Activated T-cell treated with anti-CD3 and anti-CD28 coated beads, Interleukin-2, amount 50 U/mL, for 4 hours (primary cell): ENCODE measurements around the gene CYBB. TPM values are rescaled to one million over a fixed set of nuclear protein-coding genes. Genes with fewer than 3 reads are reported as not detected.

Experiments used
- ATAC-seq, 2 donors: fragments of 200-7000 bp; cut with Tn5 transposase; one replicate each; pipeline ENCODE4 v1.10.0; 2021
- DNase-seq: peaks from one replicate; pipeline ENCODE4 v3.0.0-alpha.2; 2020
- H3K27me3 Mint-ChIP-seq: one replicate; pipeline ENCODE4 v1.8.0; 2021; ENCODE audit warnings: low read depth, mixed read lengths
- H3K36me3 Mint-ChIP-seq: one replicate; pipeline ENCODE4 v1.8.0; 2022; ENCODE audit warnings: mixed read lengths; ENCODE audit not compliant: insufficient read depth
- H3K4me1 Mint-ChIP-seq: one replicate; pipeline ENCODE4 v1.8.0; 2021; ENCODE audit warnings: low read depth, mixed read lengths
- H3K4me3 Mint-ChIP-seq: one replicate; pipeline ENCODE4 v1.8.0; 2021; ENCODE audit warnings: mild to moderate bottlenecking, moderate library complexity, mixed read lengths
- H3K9me3 Mint-ChIP-seq: one replicate; pipeline ENCODE4 v1.8.0; 2021; ENCODE audit warnings: mixed read lengths
- total RNA-seq, 3 donors: library from RNA; stranded (reverse); gene quantifications; one replicate each; pipeline ENCODE4 v1.2.1, GENCODE V29; 2021

The CYBB gene
- 1 to 10 TPM; 1.1 to 3.5 (median 1.2) TPM for total RNA-seq

DNA sequence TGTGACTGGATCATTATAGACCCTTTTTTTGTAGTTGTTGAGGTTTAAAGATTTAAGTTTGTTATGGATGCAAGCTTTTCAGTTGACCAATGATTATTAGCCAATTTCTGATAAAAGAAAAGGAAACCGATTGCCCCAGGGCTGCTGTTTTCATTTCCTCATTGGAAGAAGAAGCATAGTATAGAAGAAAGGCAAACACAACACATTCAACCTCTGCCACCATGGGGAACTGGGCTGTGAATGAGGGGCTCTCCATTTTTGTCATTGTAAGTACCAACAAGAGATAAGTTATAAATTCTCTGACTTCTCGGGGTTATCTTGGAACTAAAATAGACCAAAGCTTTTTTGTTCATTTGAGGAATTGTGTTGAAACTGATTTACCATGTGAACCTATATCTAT lies at the start of gene CYBB:
TSS of gene CYBB (plus strand) at position 203 of the 400 bp plus-strand sequence. CDS start at position 222, 19 bp downstream.
- Mint-ChIP-seq H3K27me3 (no peaks in the 10 kb centered on the region), H3K4me1 (peaks cover 24% of the 10 kb centered on the region), H3K4me3 (peak within 1 kb of the TSS; percentile 53)

DNA sequence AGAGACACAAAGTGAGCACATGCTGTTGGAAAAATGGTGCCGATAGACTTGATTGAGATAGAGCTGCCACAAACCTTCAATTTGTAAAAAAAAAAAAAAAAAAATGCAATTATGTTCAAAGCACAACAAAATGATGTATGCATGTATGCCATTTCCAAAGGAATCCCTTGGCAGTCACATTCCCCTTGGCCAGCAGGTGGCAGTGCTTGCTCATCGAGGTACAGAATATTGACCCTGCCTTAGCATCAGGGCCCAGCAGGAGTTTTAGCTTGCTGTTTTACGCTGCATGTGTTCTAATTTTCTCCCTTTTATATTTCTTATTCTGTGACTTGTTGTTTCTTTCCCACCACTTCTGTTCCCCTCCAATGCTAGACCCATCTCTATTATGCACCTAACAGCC lies 34.5 kb upstream of the CYBB start:
- Mint-ChIP-seq H3K4me3 (no peak overlapping the region), H3K27me3 (no peaks in the 10 kb centered on the region), H3K4me1 (peaks cover 16% of the 10 kb centered on the region), H3K9me3 (no peaks in the 10 kb centered on the region), H3K36me3 (no peaks in the 10 kb centered on the region)
- DNase-seq (peak; percentile 77), ATAC-seq (peak; percentile 50 to 68)

More for the DNA sequence above, at the start of gene CYBB:
- no peaks in the 10 kb centered on the region for H3K36me3 Mint-ChIP-seq
- no peak for DNase-seq
- ATAC-seq = no peak
- no peaks in the 10 kb centered on the region for H3K9me3 Mint-ChIP-seq

DNA sequence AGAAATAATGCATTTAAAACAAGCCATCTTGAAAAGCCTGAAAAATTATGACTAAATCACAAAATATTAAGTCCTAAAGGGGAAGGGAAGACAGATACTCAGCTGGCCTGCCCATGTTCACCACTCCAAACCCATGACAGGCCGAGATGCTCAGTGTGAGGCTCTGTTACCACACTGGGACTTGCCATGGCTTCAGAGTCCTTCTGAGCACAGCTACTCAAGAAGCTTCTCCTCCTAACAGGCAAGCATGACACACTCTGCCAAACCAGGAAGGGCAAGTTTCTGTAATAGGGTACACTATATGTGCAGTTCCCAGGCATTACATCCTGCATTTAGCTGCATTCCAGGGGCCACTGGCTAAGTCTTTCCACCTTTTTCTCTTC lies 34.0 kb upstream of the CYBB start:
- Mint-ChIP-seq H3K36me3 (no peaks in the 10 kb centered on the region), H3K4me3 (no peak overlapping the region), H3K4me1 (peaks cover 16% of the 10 kb centered on the region), H3K9me3 (no peaks in the 10 kb centered on the region), H3K27me3 (no peaks in the 10 kb centered on the region)
- ATAC-seq (peak; percentile 20 to 47), DNase-seq (no peak)

DNA sequence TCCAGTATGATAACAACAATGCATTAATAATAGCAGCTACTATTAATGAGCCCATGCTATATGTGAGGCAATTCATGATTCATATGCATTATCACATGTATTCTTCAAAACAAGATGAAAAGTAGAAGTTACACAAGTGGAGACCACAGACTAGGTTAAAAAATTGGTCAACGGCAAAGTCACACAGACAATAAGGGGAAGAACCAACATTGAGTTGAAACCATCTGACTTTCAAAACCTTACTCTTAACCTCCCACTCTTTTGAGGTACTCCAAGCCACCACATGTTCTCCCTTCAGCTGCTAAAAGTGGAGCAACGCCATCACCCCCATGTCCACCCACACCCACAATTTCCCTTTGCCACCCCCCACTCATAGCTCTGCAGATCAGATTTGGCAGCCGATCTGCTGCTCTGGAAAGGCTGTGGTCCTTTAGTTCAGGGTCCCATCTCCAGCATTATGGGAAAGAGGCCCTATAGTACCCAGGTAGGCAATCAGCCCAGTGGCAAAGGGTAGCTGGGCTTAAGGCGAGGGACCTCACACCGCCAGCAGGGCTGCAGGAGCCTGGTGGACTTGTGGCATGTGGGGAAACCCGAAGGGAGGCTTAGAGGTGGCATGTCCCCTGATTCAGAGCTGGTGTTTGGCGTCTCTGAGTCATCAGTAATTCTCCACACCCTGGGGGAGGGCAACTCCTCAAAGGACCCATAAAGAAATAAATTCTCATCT lies 33.5 kb upstream of the CYBB start:
- peak; percentile 71 to 76 for ATAC-seq
- Mint-ChIP-seq H3K36me3 (no peaks in the 10 kb centered on the region), H3K4me1 (peaks cover 18% of the 10 kb centered on the region), H3K27me3 (no peaks in the 10 kb centered on the region), H3K9me3 (no peaks in the 10 kb centered on the region), H3K4me3 (no peak overlapping the region)
- DNase-seq = no peak

DNA sequence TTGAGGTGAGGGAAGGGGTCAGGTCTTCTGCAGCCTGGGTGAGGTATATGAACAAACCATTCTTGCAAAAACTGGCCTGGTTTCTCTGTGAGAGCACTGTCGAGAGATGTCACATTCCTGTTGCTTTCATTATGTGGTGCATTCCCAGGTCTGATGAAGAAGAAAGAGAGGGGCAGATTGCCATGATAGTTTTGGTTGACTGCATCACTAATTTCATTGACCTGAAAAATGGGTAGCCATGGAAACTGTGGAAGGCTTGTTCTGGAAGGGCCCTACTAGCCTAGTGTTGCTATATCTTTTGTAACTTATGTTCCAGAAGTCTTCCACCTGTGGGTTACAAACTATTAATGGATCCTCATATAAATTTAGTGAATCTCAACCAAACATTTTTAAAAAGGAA lies 32.9 kb upstream of the CYBB start:
- H3K4me1 Mint-ChIP-seq = peaks cover 23% of the 10 kb centered on the region
- no peaks in the 10 kb centered on the region for H3K36me3 Mint-ChIP-seq
- H3K27me3 Mint-ChIP-seq = no peaks in the 10 kb centered on the region
- H3K9me3 Mint-ChIP-seq = no peaks in the 10 kb centered on the region
- no peak for ATAC-seq
- H3K4me3 Mint-ChIP-seq = no peak overlapping the region
- no peak for DNase-seq

DNA sequence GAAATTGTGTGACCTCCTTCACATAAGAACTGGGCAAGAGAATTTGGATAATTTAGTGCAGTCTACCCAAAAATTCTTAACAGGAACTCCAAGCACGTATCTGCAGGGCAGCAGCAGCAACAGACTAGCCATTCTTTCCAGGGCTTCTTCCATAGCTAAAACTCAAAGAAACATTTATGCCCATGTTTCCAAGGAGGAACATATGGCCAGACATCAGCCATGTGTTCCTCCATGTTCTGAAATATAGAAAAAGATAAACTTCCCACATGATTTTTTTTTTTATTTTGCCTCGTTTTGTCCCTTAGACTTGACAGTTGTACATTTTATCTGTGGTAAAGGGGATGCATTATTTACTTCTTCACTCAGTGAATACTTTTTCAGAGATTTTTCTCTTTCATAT lies 27.6 kb upstream of the CYBB start:
- Mint-ChIP-seq H3K36me3 (no peaks in the 10 kb centered on the region), H3K9me3 (no peaks in the 10 kb centered on the region), H3K4me3 (no peak overlapping the region), H3K4me1 (peaks cover 11% of the 10 kb centered on the region), H3K27me3 (no peaks in the 10 kb centered on the region)
- ATAC-seq (no peak), DNase-seq (no peak)

DNA sequence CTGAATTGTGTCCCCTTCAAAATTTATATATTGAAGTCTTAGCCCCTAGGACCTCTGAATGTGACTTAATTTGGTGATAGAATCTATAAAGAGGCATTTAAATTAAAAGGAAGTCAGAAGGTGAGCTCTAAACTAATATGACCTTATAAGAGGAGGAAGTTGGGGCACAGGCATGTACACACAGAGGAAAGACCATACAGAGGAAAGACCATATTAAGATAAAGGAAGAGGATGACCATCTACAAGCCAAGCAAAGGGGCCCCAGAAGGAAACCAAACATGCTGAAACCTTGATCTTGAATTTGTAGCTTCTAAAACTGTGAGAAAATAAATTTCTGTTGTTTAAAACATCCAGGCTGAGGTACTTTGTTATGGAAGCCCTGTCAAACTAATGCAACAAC lies 26.9 kb upstream of the CYBB start:
- Mint-ChIP-seq H3K4me1 (peaks cover 17% of the 10 kb centered on the region), H3K27me3 (no peaks in the 10 kb centered on the region)
- ATAC-seq = no peak

DNA sequence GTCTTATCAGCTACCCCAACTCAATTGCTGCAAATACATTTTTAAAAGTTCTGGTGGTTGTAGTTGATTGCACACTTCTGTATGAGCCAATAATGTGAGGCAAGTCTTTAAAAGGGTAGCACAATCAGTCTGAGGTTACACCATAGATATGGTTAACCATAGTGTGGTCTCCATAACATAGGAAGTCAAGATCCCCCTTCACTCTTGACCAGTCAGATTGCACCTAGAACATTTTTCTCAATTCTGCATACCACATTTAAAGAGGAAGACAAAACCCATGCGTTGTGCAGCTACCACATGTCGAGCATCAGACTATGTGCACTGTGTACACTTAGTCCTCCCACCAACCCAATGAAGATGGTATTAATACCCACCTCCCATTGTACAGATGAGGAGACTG lies 26.5 kb upstream of the CYBB start:
- no peaks in the 10 kb centered on the region for H3K27me3 Mint-ChIP-seq
- no peaks in the 10 kb centered on the region for H3K36me3 Mint-ChIP-seq
- no peak for DNase-seq
- peak in 1 of 2 donors; percentile 38 for ATAC-seq
- peaks cover 18% of the 10 kb centered on the region for H3K4me1 Mint-ChIP-seq
- no peak overlapping the region for H3K4me3 Mint-ChIP-seq
- no peaks in the 10 kb centered on the region for H3K9me3 Mint-ChIP-seq

More for the DNA sequence above, 26.9 kb upstream of the CYBB start:
- H3K4me3 Mint-ChIP-seq = no peak overlapping the region
- H3K36me3 Mint-ChIP-seq = no peaks in the 10 kb centered on the region
- DNase-seq = no peak
- no peaks in the 10 kb centered on the region for H3K9me3 Mint-ChIP-seq

DNA sequence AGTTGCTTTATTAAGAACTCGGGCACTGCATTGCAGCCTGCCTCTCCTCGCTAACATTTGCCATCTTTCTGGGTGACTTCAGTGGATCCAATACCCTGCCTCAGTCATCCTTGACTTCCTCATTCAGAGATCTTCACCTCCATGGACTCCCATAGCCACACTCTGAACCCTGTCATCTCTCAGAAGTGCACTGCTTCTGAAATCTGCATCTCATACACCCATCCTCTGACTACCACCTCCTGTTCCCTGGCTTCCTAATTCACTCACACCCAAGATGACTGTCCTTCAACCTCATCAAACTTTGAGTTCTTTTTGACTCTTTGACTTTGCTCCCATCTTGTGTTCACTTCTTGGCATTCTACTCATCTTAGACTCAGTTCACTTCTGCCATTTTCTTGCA lies 25.3 kb upstream of the CYBB start:
- no peaks in the 10 kb centered on the region for H3K27me3 Mint-ChIP-seq
- H3K36me3 Mint-ChIP-seq = no peaks in the 10 kb centered on the region
- no peak overlapping the region for H3K4me3 Mint-ChIP-seq
- ATAC-seq (peak; percentile 48 to 51), DNase-seq (no peak)
- H3K9me3 Mint-ChIP-seq = no peaks in the 10 kb centered on the region
- H3K4me1 Mint-ChIP-seq = peaks cover 18% of the 10 kb centered on the region

DNA sequence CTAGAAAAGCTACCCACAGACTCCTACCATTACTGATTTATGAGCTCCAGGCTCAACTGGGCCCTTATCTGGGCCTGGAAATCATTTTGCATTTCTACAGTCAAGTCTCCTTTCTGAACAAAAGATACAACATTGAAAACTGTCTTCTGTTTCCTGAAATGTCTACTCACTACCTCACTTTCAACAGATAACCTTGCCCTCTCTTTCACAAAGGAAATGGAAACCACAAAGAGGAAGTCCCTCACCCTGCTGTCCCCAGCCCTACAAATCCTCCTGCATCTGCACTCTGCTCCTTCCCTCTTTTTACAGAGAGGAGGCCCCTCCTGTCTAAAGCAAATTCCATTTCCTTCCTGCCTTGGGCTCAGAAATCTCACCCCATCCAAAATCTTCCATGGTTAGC lies 24.8 kb upstream of the CYBB start:
- Mint-ChIP-seq H3K36me3 (no peaks in the 10 kb centered on the region), H3K9me3 (no peaks in the 10 kb centered on the region), H3K27me3 (no peaks in the 10 kb centered on the region), H3K4me3 (no peak overlapping the region), H3K4me1 (peaks cover 18% of the 10 kb centered on the region)
- peak; percentile 53 to 69 for ATAC-seq
- no peak for DNase-seq

DNA sequence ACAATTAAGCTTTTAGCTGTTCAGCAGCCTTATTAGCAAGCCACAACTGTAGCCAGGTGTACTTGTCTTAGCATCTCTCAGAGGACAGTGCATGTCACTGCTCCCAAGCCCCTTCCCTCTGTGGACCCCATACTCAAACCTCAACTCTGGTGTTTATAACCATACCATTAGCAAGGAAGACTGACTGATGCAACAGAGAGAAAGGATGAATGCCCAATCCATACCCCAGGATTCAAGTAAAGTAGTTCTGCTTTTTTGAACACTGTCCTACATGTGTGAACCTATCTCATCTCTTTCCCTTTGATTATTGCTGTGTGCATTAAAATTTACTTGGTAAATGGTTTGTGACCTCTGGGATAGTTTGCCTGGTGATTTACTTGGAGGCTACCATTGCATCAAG lies 22.8 kb upstream of the CYBB start:
- no peak overlapping the region for H3K4me3 Mint-ChIP-seq
- H3K4me1 Mint-ChIP-seq = peaks cover 12% of the 10 kb centered on the region
- ATAC-seq = no peak

DNA sequence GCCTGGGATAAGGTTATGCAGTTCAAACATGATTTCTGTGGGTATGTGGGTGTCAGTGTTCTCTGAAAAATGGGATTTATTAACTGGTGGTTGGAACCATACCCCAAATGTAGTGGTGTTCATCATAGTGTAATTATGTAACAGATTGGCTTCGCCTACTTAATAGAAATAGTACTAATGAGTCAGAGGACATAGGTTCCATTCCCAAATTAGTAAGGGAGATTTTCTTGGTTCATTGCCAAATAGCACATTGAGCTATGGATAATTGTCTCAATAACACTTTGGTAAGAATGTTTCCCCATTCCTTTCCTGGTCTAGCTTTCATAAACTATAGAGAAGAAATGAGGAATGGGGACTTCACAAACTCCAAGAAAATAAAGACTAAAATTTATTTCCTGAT lies 20.5 kb upstream of the CYBB start:
- DNase-seq (no peak), ATAC-seq (no peak)
- Mint-ChIP-seq H3K27me3 (no peaks in the 10 kb centered on the region), H3K36me3 (no peaks in the 10 kb centered on the region), H3K9me3 (no peaks in the 10 kb centered on the region), H3K4me3 (no peak overlapping the region), H3K4me1 (peaks cover 20% of the 10 kb centered on the region)

More for the DNA sequence above, 22.8 kb upstream of the CYBB start:
- H3K27me3 Mint-ChIP-seq = no peaks in the 10 kb centered on the region
- no peak for DNase-seq
- H3K36me3 Mint-ChIP-seq = no peaks in the 10 kb centered on the region
- no peaks in the 10 kb centered on the region for H3K9me3 Mint-ChIP-seq

DNA sequence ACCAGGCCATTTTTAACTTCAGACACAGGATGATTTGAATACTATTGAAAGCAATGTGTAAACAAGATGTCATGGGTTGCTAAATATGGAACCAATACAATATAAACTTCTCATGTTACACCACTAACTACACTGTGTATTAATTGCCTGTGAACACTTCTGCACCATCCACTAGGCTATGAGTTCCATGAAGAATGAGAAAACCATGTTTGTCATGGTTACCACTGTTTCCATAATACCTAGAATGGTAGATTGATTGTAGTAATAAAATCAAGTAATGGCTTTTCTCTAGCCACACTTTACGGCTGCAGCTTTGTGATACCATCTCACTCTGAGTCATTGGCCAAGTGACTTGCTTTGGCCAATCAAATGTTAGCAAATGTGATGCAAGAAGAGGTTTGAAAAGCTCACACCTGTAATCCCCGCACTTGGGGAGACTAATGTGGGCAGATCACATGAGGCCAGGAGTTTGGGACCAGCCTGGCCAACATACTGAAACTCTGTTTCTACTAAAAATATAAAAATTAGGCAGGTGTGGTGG lies 19.9 kb upstream of the CYBB start:
- ATAC-seq = no peak
- Mint-ChIP-seq H3K9me3 (no peaks in the 10 kb centered on the region), H3K4me3 (no peak overlapping the region), H3K36me3 (no peaks in the 10 kb centered on the region), H3K27me3 (no peaks in the 10 kb centered on the region), H3K4me1 (peaks cover 20% of the 10 kb centered on the region)
- no peak for DNase-seq

DNA sequence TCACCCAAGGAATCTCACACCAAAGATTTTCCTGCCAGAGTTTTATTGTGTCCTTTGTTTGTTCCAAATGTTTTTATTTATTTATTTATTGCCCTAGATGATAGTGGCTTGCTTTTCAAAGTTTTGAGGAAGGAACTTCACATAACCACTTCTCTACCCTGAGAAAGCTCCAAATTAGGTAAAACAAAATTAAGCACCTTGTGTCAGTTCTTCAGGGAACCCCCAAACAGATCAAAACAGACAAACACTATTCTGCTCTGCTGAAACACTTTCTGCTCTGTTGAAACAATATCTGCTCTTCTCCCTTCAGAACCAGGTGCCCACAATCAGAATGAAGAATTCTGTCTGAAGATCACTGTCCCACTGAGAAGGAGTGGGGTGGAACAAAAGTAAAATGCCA lies 16.5 kb upstream of the CYBB start:
- ATAC-seq (no peak), DNase-seq (no peak)
- Mint-ChIP-seq H3K4me1 (peaks cover 9% of the 10 kb centered on the region), H3K36me3 (no peaks in the 10 kb centered on the region), H3K9me3 (no peaks in the 10 kb centered on the region), H3K27me3 (no peaks in the 10 kb centered on the region), H3K4me3 (no peak overlapping the region)

DNA sequence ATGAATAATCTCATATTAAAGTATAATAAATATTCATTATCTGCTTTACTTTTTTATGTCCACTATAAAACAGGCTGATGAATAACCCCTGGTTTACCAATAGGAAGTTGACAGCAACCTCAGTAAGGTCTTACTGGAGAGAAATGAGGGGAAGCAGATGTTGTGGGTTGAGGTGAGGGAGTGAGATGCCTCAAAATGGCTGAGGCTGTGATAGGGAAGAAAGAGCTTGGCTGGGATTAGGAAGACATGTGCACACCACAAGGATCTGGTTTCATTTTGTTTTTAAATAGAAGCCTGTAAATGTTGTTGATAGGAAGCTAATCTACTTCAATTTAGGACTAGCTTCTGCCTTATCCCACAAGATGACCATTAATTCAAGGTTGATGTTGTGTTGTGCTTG lies 14.4 kb upstream of the CYBB start:
- no peaks in the 10 kb centered on the region for H3K27me3 Mint-ChIP-seq
- no peaks in the 10 kb centered on the region for H3K36me3 Mint-ChIP-seq
- H3K4me1 Mint-ChIP-seq = peaks cover 9% of the 10 kb centered on the region
- DNase-seq (no peak), ATAC-seq (no peak)
- no peaks in the 10 kb centered on the region for H3K9me3 Mint-ChIP-seq
- H3K4me3 Mint-ChIP-seq = no peak overlapping the region
